ENCODE data around the gene GTSE1. TPM values are rescaled to one million over a fixed set of nuclear protein-coding genes. Genes with fewer than 3 reads are reported as not detected.

Gene GTSE1
- total RNA-seq, 1 experiment from 2014 or later, result 42.6 TPM

DNA sequence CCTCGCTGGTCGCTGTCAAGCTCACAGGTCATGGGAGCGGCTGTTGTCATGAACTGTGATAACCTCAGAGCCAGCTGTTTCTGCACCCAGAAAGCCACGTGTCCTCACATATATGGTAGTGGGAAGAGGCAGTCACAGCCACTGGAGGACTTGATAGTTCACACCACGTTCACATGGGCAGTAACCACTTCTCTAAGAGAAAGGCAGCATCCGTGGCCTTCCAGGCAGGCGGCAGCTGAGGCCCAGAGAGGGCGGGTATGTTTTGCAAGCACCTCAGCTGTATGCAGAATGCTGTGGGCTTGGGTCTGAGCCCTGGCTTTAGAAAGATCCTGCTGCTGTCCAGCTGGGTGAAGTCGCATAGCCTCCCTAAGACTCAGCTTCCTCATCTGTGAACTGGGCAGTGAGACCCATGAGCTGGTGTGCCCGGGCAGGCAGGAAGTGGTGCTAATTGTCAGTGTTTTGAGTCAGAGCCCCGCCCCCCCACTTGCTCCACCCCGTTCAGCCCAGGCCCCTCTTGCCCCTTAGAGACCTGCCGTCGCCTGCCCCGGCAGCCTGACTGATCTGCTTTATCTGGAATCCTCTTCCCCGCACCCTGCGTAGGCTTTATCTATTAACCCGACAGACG is 15.6 kb upstream of the GTSE1 start:
- no peaks in the 10 kb centered on the region for H4K20me1 ChIP-seq (ENCODE audit: control insufficient read depth, insufficient read depth, insufficient read length)
- no peak overlapping the region for H2BK12ac ChIP-seq (ENCODE audit: insufficient read length, low read depth, low read length)
- no peak overlapping the region for H4K91ac ChIP-seq (ENCODE audit: insufficient read length, low read depth, low read length)
- no peak overlapping the region for H3T11ph ChIP-seq (ENCODE audit: low read length)
- no peak overlapping the region for H3K23ac ChIP-seq (ENCODE audit: insufficient read length, low read depth, low read length)
- H3K79me2 ChIP-seq (ENCODE audit: insufficient read depth, low read length), result no peaks in the 10 kb centered on the region
- H2AK5ac ChIP-seq (ENCODE audit: insufficient read length, low read length), result no peak overlapping the region
- H4K5ac ChIP-seq (ENCODE audit: insufficient read length, low read depth, low read length), result no peak overlapping the region
- no peaks in the 10 kb centered on the region for H3K27me3 Mint-ChIP-seq (ENCODE audit: low read depth)
- H3K56ac ChIP-seq (ENCODE audit: insufficient read length, low read depth, low read length), result no peak overlapping the region
- H3K4me1 ChIP-seq (ENCODE audit: insufficient read depth, low read length), result no peaks in the 10 kb centered on the region
- H2AFZ ChIP-seq (ENCODE audit: low read length), result no peak overlapping the region
- H3K4me1 Mint-ChIP-seq, result no peaks in the 10 kb centered on the region
- H3K79me1 ChIP-seq (ENCODE audit: insufficient read depth, low read depth, low read length, poor library complexity, severe bottlenecking), result no peaks in the 10 kb centered on the region
- no peak overlapping the region for H2BK20ac ChIP-seq (ENCODE audit: low read depth, low read length, poor library complexity, severe bottlenecking)
- TF ChIP-seq, protein P1, sequence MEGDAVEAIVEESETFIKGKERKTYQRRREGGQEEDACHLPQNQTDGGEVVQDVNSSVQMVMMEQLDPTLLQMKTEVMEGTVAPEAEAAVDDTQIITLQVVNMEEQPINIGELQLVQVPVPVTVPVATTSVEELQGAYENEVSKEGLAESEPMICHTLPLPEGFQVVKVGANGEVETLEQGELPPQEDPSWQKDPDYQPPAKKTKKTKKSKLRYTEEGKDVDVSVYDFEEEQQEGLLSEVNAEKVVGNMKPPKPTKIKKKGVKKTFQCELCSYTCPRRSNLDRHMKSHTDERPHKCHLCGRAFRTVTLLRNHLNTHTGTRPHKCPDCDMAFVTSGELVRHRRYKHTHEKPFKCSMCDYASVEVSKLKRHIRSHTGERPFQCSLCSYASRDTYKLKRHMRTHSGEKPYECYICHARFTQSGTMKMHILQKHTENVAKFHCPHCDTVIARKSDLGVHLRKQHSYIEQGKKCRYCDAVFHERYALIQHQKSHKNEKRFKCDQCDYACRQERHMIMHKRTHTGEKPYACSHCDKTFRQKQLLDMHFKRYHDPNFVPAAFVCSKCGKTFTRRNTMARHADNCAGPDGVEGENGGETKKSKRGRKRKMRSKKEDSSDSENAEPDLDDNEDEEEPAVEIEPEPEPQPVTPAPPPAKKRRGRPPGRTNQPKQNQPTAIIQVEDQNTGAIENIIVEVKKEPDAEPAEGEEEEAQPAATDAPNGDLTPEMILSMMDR (conservative IDR thresholded peaks at IDR 0.05), result no peak
- no peak overlapping the region for H3K4me2 ChIP-seq (ENCODE audit: insufficient read depth, insufficient read length, low read length)
- H3K18ac ChIP-seq (ENCODE audit: insufficient read length, low read depth, low read length), result no peak overlapping the region
- no peak overlapping the region for H3K9ac ChIP-seq (ENCODE audit: extremely low read depth, insufficient read length, low read length)
- H3K4ac ChIP-seq (ENCODE audit: low read depth, low read length), result no peak overlapping the region
- no peak overlapping the region for H2BK15ac ChIP-seq (ENCODE audit: low read depth, low read length)
- H3K27ac ChIP-seq (ENCODE audit: insufficient read length, low read depth, low read length), result no peak overlapping the region
- no peaks in the 10 kb centered on the region for H3K9me3 ChIP-seq (ENCODE audit: control insufficient read depth, low read depth, low read length)
- H3K27ac Mint-ChIP-seq, result no peak overlapping the region; a peak in 1 of 7 replicates
- H3K36me3 Mint-ChIP-seq (ENCODE audit: insufficient read depth in 1 of 3, low read depth in 3 of 3), result peaks cover 16 to 58% (median 58%) of the 10 kb centered on the region in 3 experiments; a peak in 6 of 7 replicates
- no peak overlapping the region for H2BK120ac ChIP-seq (ENCODE audit: low read depth, low read length, poor library complexity, severe bottlenecking)
- H3K27me3 ChIP-seq (ENCODE audit: insufficient read depth, low read length), result no peaks in the 10 kb centered on the region
- no peaks in the 10 kb centered on the region for H3K9me3 Mint-ChIP-seq
- no peak overlapping the region for H3K14ac ChIP-seq (ENCODE audit: insufficient read depth, low read length)
- DNase-seq, result peak; percentile 45
- H3K23me2 ChIP-seq (ENCODE audit: insufficient read length, low read depth, low read length, poor library complexity, severe bottlenecking), result no peaks in the 10 kb centered on the region
- H2BK5ac ChIP-seq (ENCODE audit: insufficient read length, low read length), result no peak overlapping the region
- no peak overlapping the region for H3K4me3 Mint-ChIP-seq
- no CpG with 5 or more reads among the region's 19 CpGs for WGBS (ENCODE audit: extremely low coverage, insufficient read length, low lambda C conversion rate)
- H4K8ac ChIP-seq (replicated peaks; ENCODE audit: insufficient read length, low read depth, low read length), result no peak overlapping the region

Measured in H9 (cell line).